Panc1 (cell line): ENCODE results near the gene THADA. TPM values are rescaled to one million over a fixed set of nuclear protein-coding genes. Genes with fewer than 3 reads are reported as not detected.
"Not testable (repeated sequence)": the region's sequence is repeated elsewhere in the genome, so short reads cannot be mapped to it uniquely, and the experiment has no call there.

Experiments used
- ATAC-seq: fragments of 200-7000 bp; cut with Tn5 transposase; 2 replicates; pipeline ENCODE4 v1.9.1; 2020; ENCODE audit warnings: mild to moderate bottlenecking, moderate library complexity
- BruUV-seq: library from RNA; stranded (reverse); fragments of 400-500 nt; replicated peaks from 2 replicates; lab custom pipeline; 2021; lab: Mats Ljungman, UMichigan
- CTCF ChIA-PET: fragments of 300-600 bp; sonication (Branson Sonifier 250); formaldehyde crosslinking; loops from one replicate; lab custom pipeline; 2022; ENCODE audit warnings: antibody characterized with exemption; lab: Charles Lee
- POLR2A ChIA-PET: fragments of 300-600 bp; sonication (Branson Sonifier 250); formaldehyde crosslinking; loops from one replicate; lab custom pipeline; 2022; ENCODE audit warnings: antibody characterized with exemption; lab: Charles Lee
- DNase-seq: peaks from one replicate; pipeline ENCODE4 v3.0.0-alpha.2; 2010; ENCODE audit warnings: low read depth, low spot score
- H3K27ac ChIP-seq: 2 replicates; pipeline ENCODE4 v1.5.1; 2011; ENCODE audit warnings: mild to moderate bottlenecking, low read length, inconsistent platforms
- H3K27me3 ChIP-seq: fragments of 200-500 bp; sonication (Bioruptor generic); 2 replicates; pipeline ENCODE4 v1.6.0; 2014; ENCODE audit warnings: low read length, inconsistent platforms; ENCODE audit not compliant: control insufficient read depth, insufficient read depth
- H3K36me3 ChIP-seq: fragments of 200-500 bp; sonication (Bioruptor generic); 2 replicates; pipeline ENCODE4 v1.5.1; 2014; ENCODE audit warnings: inconsistent platforms, mild to moderate bottlenecking, low read length, moderate library complexity; ENCODE audit not compliant: control insufficient read depth, insufficient read depth
- H3K4me1 ChIP-seq: 2 replicates; pipeline ENCODE4 v1.5.1; 2011; ENCODE audit warnings: inconsistent platforms, mild to moderate bottlenecking, low read length, moderate library complexity; ENCODE audit not compliant: control insufficient read depth, insufficient read depth
- H3K4me3 ChIP-seq, 2 experiments: 2 replicates each; pipeline ENCODE4 v1.5.1; 2011 to 2012; ENCODE audit warnings: low read depth in 2 of 2, low read length in 2 of 2, mild to moderate bottlenecking in 2 of 2, inconsistent platforms in 1 of 2, moderate library complexity in 1 of 2
- H3K9me3 ChIP-seq: fragments of 200-500 bp; sonication (Bioruptor generic); 2 replicates; pipeline ENCODE4 v1.5.1; 2014; ENCODE audit warnings: low read depth, mild to moderate bottlenecking, inconsistent platforms, low read length, moderate library complexity; ENCODE audit not compliant: control insufficient read depth, insufficient read depth
- POLR2AphosphoS5 ChIP-seq: IDR thresholded peaks from 2 replicates; pipeline ENCODE4 v1.6.1; 2012; ENCODE audit warnings: mild to moderate bottlenecking, low read depth, low read length, moderate library complexity
- SIN3A ChIP-seq: IDR thresholded peaks from 2 replicates; pipeline ENCODE4 v1.6.1; 2012; ENCODE audit warnings: low read depth, mild to moderate bottlenecking, low read length, moderate library complexity, borderline replicate concordance; ENCODE audit not compliant: insufficient read depth
- TCF7L2 ChIP-seq: IDR thresholded peaks from 2 replicates; pipeline ENCODE4 v1.6.1; 2011; ENCODE audit warnings: mild to moderate bottlenecking, low read depth, low read length, inconsistent platforms
- in situ Hi-C: cut with HindIII; loops from 2 replicates; pipeline ENCODE4 v1.10.0; 2016; ENCODE audit warnings: low sequenced_read_pairs, low pct_unique_long_range_greater_than_20kb
- intact Hi-C: fragments of 100-400 bp; cut with micrococcal nuclease; formaldehyde crosslinking; loops from one replicate; pipeline ENCODE4 v1.10.0; 2022; ENCODE audit not compliant: unreplicated experiment
- total RNA-seq: library from RNA; stranded (reverse); gene quantifications from one replicate; pipeline ENCODE4 v1.2.1, GENCODE V29; 2021; ENCODE audit not compliant: unreplicated experiment
- TF ChIP-seq, protein P1 (sequence below), 2 experiments: IDR thresholded peaks; 2 replicates each; pipeline ENCODE4 v1.6.1; 2011 to 2012; ENCODE audit warnings: low read depth in 2 of 2, control low read depth in 1 of 2, low read length in 1 of 2, mild to moderate bottlenecking in 1 of 2, moderate library complexity in 1 of 2; ENCODE audit not compliant: insufficient read depth in 1 of 2
- TF ChIP-seq, protein P2 (sequence below): fragments of 450-650 bp; IDR thresholded peaks from 2 replicates; pipeline ENCODE4 v1.5.1; 2017; ENCODE audit warnings: mild to moderate bottlenecking

Gene THADA
- total RNA-seq, 1 experiment from 2014 or later = 37.2 TPM

DNA sequence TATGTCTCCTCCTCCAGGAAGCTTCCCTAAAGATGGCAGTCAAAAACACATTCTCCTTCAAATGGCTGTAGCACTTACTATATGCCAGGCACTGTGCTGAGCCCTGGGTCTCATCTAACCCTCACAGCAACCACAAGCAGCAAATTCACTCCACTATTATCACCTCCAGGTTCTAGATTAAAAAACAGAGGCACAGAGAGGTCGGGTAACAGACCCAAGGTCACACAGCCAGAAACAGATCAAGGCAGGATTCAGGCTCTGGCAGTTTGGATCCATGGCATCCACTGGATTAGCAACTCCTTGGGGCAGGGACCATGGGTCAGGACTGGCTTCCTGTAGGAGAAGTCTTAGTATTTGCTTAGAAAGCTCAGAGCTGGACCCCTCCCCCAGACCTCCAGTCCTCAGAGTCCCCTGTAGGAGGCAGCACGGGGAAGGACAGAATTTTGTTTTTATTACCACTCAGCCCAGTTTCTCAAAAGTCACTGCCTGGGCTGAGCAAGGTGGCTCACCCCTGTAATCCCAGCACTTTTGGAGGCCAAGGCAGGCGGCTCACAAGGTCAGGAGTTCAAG, 403.8 kb downstream of the THADA start:
- no peak overlapping the region for H3K27ac ChIP-seq
- ChIA-PET POLR2A (interaction anchor here (1.1 kb wide), 1 partner anchor 12 kb away, joined by 3 read pairs; no protein-coding TSS in a partner anchor), CTCF (no interaction called here)
- BruUV-seq = no TSS peak
- DNase-seq (no peak), ATAC-seq (no peak)
- in situ Hi-C loops (no loop called here), intact Hi-C loops (no loop called here)
- no peaks in the 10 kb centered on the region for H3K4me1 ChIP-seq
- no peaks in the 10 kb centered on the region for H3K36me3 ChIP-seq
- H3K27me3 ChIP-seq = no peaks in the 10 kb centered on the region
- H3K9me3 ChIP-seq = no peaks in the 10 kb centered on the region
- no peak overlapping the region for H3K4me3 ChIP-seq
- no peak for TF ChIP-seq POLR2AphosphoS5
- TF ChIP-seq, protein P1, sequence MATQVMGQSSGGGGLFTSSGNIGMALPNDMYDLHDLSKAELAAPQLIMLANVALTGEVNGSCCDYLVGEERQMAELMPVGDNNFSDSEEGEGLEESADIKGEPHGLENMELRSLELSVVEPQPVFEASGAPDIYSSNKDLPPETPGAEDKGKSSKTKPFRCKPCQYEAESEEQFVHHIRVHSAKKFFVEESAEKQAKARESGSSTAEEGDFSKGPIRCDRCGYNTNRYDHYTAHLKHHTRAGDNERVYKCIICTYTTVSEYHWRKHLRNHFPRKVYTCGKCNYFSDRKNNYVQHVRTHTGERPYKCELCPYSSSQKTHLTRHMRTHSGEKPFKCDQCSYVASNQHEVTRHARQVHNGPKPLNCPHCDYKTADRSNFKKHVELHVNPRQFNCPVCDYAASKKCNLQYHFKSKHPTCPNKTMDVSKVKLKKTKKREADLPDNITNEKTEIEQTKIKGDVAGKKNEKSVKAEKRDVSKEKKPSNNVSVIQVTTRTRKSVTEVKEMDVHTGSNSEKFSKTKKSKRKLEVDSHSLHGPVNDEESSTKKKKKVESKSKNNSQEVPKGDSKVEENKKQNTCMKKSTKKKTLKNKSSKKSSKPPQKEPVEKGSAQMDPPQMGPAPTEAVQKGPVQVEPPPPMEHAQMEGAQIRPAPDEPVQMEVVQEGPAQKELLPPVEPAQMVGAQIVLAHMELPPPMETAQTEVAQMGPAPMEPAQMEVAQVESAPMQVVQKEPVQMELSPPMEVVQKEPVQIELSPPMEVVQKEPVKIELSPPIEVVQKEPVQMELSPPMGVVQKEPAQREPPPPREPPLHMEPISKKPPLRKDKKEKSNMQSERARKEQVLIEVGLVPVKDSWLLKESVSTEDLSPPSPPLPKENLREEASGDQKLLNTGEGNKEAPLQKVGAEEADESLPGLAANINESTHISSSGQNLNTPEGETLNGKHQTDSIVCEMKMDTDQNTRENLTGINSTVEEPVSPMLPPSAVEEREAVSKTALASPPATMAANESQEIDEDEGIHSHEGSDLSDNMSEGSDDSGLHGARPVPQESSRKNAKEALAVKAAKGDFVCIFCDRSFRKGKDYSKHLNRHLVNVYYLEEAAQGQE (IDR thresholded peaks at IDR 0.05; ENCODE audit: insufficient read depth in 1 of 2, low read depth in 2 of 2, low read length in 1 of 2) = no peak
- TF ChIP-seq, protein P2, sequence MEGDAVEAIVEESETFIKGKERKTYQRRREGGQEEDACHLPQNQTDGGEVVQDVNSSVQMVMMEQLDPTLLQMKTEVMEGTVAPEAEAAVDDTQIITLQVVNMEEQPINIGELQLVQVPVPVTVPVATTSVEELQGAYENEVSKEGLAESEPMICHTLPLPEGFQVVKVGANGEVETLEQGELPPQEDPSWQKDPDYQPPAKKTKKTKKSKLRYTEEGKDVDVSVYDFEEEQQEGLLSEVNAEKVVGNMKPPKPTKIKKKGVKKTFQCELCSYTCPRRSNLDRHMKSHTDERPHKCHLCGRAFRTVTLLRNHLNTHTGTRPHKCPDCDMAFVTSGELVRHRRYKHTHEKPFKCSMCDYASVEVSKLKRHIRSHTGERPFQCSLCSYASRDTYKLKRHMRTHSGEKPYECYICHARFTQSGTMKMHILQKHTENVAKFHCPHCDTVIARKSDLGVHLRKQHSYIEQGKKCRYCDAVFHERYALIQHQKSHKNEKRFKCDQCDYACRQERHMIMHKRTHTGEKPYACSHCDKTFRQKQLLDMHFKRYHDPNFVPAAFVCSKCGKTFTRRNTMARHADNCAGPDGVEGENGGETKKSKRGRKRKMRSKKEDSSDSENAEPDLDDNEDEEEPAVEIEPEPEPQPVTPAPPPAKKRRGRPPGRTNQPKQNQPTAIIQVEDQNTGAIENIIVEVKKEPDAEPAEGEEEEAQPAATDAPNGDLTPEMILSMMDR = no peak
- TF ChIP-seq SIN3A = no peak

DNA sequence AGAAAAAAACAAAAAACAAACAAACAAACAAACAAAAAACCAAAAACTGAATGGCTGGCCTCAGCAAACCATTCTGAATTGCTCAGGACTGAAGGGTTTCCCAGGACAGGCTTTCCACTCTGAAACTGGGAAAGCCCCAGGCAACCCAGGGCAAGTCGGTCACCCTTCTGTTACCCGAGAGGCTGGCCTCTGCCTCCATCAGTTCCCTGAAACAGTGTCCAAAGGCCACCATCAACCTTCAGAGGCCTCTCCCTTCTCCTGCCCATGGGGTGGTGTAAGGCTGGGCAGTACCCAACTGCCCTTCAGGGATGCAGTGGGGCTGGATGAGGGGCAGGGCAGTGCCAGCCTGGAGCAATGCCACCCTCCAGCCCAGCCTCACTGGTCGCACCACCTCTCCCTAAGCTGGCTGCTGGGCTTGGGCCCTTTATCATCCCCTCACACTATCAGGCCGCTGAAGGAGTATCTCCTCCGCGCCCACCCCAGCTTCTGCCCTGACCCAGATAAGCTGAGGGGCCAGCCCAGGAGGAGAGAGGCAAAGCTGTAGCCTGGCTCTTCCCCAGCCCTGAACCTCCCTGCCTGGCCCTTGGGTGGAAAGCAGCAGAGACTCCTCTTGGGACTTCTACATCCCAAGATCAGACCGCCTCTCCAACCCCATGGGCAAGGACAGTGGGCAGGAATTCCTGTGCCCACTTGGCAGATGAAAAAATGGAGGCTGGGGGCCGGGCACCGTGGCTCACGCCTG, 405.4 kb downstream of the THADA start:
- DNase-seq (no peak), ATAC-seq (no peak)
- intact Hi-C loops (no loop called here), in situ Hi-C loops (no loop called here)
- Histone ChIP-seq H3K4me1 (no peaks in the 10 kb centered on the region), H3K4me3 (no peak overlapping the region), H3K27ac (no peak overlapping the region), H3K27me3 (no peaks in the 10 kb centered on the region), H3K9me3 (no peaks in the 10 kb centered on the region), H3K36me3 (no peaks in the 10 kb centered on the region)
- ChIA-PET POLR2A (no interaction called here), CTCF (no interaction called here)
- BruUV-seq = no TSS peak
- TF ChIP-seq POLR2AphosphoS5 (no peak), SIN3A (no peak), TCF7L2 (no peak)
- TF ChIP-seq, protein P1 (IDR thresholded peaks at IDR 0.05; ENCODE audit: insufficient read depth in 1 of 2, low read depth in 2 of 2, low read length in 1 of 2) = no peak
- TF ChIP-seq, protein P2 = no peak

DNA sequence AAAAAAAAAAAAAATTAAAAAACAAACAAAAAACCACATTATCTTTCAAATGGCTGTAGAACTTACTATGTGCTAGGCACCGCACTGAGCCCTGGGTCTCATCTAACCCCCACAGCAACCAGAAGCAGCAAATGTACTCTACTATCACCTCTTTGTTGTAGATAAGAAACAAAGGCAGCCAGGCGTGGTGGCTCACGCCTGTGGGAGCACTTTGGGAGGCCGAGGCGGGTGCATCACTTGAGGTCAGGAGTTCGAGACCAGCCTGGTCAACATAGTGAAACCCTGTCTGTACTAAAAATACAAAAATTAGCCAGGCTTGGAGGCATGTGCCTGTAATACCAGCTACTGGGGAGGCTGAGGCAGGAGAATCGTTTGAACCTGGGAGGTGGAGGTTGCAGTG, 406.0 kb downstream of the THADA start:
- in situ Hi-C loops, H3K27me3 ChIP-seq, H3K27ac ChIP-seq, ATAC-seq, H3K36me3 ChIP-seq, POLR2A ChIA-PET, H3K4me3 ChIP-seq, intact Hi-C loops, H3K9me3 ChIP-seq, DNase-seq, H3K4me1 ChIP-seq, BruUV-seq: not testable (repeated sequence)
- CTCF ChIA-PET = interaction anchor here (0.5 kb wide), 1 partner anchor 12 kb away, joined by 7 read pairs; no protein-coding TSS in a partner anchor
